MCF 10A (cell line): ENCODE data around the gene PCARE. TPM values are rescaled to one million over a fixed set of nuclear protein-coding genes. Genes with fewer than 3 reads are reported as not detected.
A peak's percentile ranks its signal among the peaks of the same experiment; 100 is the strongest.

ENCODE experiments used
- BruUV-seq: library from RNA; stranded (reverse); fragments of 400-500 nt; replicated peaks from 2 replicates; lab custom pipeline; 2021; lab: Mats Ljungman, UMichigan
- CTCF ChIA-PET: fragments of 300-600 bp; sonication (Branson Sonifier 250); formaldehyde crosslinking; extraction: SDS; loops from one replicate; lab custom pipeline; 2021; ENCODE audit warnings: antibody characterized with exemption, inconsistent platforms; lab: Yijun Ruan, JAX
- POLR2A ChIA-PET: fragments of 300-600, 350-650 bp; sonication (Branson Sonifier 250); formaldehyde crosslinking; extraction: SDS; loops from one replicate; lab custom pipeline; 2020; ENCODE audit warnings: antibody characterized with exemption, inconsistent platforms; lab: Yijun Ruan, JAX
- DNase-seq: peaks from one replicate; pipeline ENCODE4 v3.0.0-alpha.2; 2018; ENCODE audit not compliant: unreplicated experiment
- H3K27ac Mint-ChIP-seq: one replicate; pipeline ENCODE4 v1.8.0; 2022; ENCODE audit warnings: mild to moderate bottlenecking, low read depth, mixed read lengths; ENCODE audit not compliant: unreplicated experiment
- H3K27me3 Mint-ChIP-seq: one replicate; pipeline ENCODE4 v1.8.0; 2022; ENCODE audit warnings: mixed read lengths; ENCODE audit not compliant: insufficient read depth, unreplicated experiment
- H3K36me3 Mint-ChIP-seq: one replicate; pipeline ENCODE4 v1.8.0; 2022; ENCODE audit warnings: mild to moderate bottlenecking, moderate library complexity, mixed read lengths; ENCODE audit not compliant: insufficient read depth, unreplicated experiment
- H3K4me1 Mint-ChIP-seq: one replicate; pipeline ENCODE4 v1.8.0; 2022; ENCODE audit warnings: mixed read lengths; ENCODE audit not compliant: insufficient read depth, unreplicated experiment
- H3K4me3 Mint-ChIP-seq: one replicate; pipeline ENCODE4 v1.8.0; 2022; ENCODE audit warnings: mild to moderate bottlenecking, moderate library complexity, mixed read lengths; ENCODE audit not compliant: unreplicated experiment
- H3K9me3 Mint-ChIP-seq: one replicate; pipeline ENCODE4 v1.8.0; 2022; ENCODE audit warnings: mixed read lengths; ENCODE audit not compliant: unreplicated experiment
- CTCF ChIP-seq: fragments of 200-600 bp; IDR thresholded peaks from one replicate; pipeline ENCODE4 v1.8.0; 2022; ENCODE audit warnings: antibody characterized with exemption, mild to moderate bottlenecking; ENCODE audit not compliant: unreplicated experiment
- intact Hi-C: fragments of 100-400 bp; cut with micrococcal nuclease; formaldehyde crosslinking; loops from 2 replicates; pipeline ENCODE4 v1.14.1; 2022
- total RNA-seq: library from RNA; stranded (reverse); gene quantifications from 2 replicates; pipeline ENCODE4 v1.2.3, GENCODE V29; 2022

The PCARE gene
- total RNA-seq, 1 experiment from 2014 or later: not detected

GRCh38 chr2:29033172-29033571, 41.2 kb downstream of the PCARE start:
- Mint-ChIP-seq H3K9me3 (no peaks in the 10 kb centered on the region), H3K27me3 (no peaks in the 10 kb centered on the region), H3K27ac (peak overlapping the region; percentile 22), H3K36me3 (no peaks in the 10 kb centered on the region), H3K4me1 (peaks cover 20% of the 10 kb centered on the region), H3K4me3 (no peak overlapping the region)
- intact Hi-C loops: no loop called here
- ChIA-PET CTCF (interaction anchor here (0.7 kb wide), 1 partner anchor 235 kb away, joined by 3 read pairs; no protein-coding TSS in a partner anchor), POLR2A (interaction anchor here (1.0 to 1.9 kb wide), 2 partner anchors 31 to 36 kb away, joined by 4 to 5 read pairs; no protein-coding TSS in a partner anchor)
- no TSS peak for BruUV-seq
- no peak for TF ChIP-seq CTCF
- peak; percentile 57 for DNase-seq

- no TSS peak for BruUV-seq
- CTCF ChIA-PET: interaction anchor here (0.7 kb wide), 2 partner anchors 9 to 735 kb away, joined by 3 read pairs; no protein-coding TSS in a partner anchor
- peaks cover 8% of the 10 kb centered on the region for H3K36me3 Mint-ChIP-seq
- no peak for TF ChIP-seq CTCF
- no peak for DNase-seq
- H3K27ac Mint-ChIP-seq: no peak overlapping the region
- H3K4me3 Mint-ChIP-seq: no peak overlapping the region
- POLR2A ChIA-PET: no interaction called here
- peaks cover 20% of the 10 kb centered on the region for H3K4me1 Mint-ChIP-seq
- intact Hi-C loops: no loop called here
- H3K9me3 Mint-ChIP-seq: no peaks in the 10 kb centered on the region
- no peaks in the 10 kb centered on the region for H3K27me3 Mint-ChIP-seq
These were observed 42.1 kb downstream of the PCARE start for GRCh38 chr2:29032189-29032588.

- no peak for TF ChIP-seq CTCF
- H3K9me3 Mint-ChIP-seq: no peaks in the 10 kb centered on the region
- CTCF ChIA-PET: no interaction called here
- no peak overlapping the region for H3K4me3 Mint-ChIP-seq
- BruUV-seq: no TSS peak
- H3K27ac Mint-ChIP-seq: no peak overlapping the region
- peaks cover 12% of the 10 kb centered on the region for H3K36me3 Mint-ChIP-seq
- H3K27me3 Mint-ChIP-seq: no peaks in the 10 kb centered on the region
- H3K4me1 Mint-ChIP-seq: peaks cover 20% of the 10 kb centered on the region
- no peak for DNase-seq
- POLR2A ChIA-PET: no interaction called here
- intact Hi-C loops: no loop called here
These were observed 43.3 kb downstream of the PCARE start for GRCh38 chr2:29031046-29031445.

- H3K27me3 Mint-ChIP-seq: no peaks in the 10 kb centered on the region
- peaks cover 12% of the 10 kb centered on the region for H3K36me3 Mint-ChIP-seq
- H3K27ac Mint-ChIP-seq: no peak overlapping the region
- ChIA-PET POLR2A (no interaction called here), CTCF (interaction anchor here (1.3 to 1.7 kb wide), 2 partner anchors 10 to 28 kb away, joined by 7 read pairs; no protein-coding TSS in a partner anchor)
- TF ChIP-seq CTCF: no peak
- H3K4me3 Mint-ChIP-seq: no peak overlapping the region
- H3K4me1 Mint-ChIP-seq: no peaks in the 10 kb centered on the region
- no peaks in the 10 kb centered on the region for H3K9me3 Mint-ChIP-seq
- DNase-seq: no peak
- intact Hi-C loops: no loop called here
- BruUV-seq: no TSS peak
These were observed 48.6 kb downstream of the PCARE start for GRCh38 chr2:29025711-29026110.
